NT2/D1 (cell line): Measurements from ENCODE around the gene RASAL1.
"Not testable (repeated sequence)": the region's sequence is repeated elsewhere in the genome, so short reads cannot be mapped to it uniquely, and the experiment has no call there.

ENCODE experiments used
- DNase-seq: peaks from one replicate; pipeline ENCODE4 v3.0.0-alpha.2; 2011; ENCODE audit warnings: low read depth, low spot score
- H3K27me3 ChIP-seq: 2 replicates; pipeline ENCODE4 v1.6.0; 2011; ENCODE audit warnings: mild to moderate bottlenecking; ENCODE audit not compliant: insufficient read length, insufficient read depth
- H3K36me3 ChIP-seq: 2 replicates; pipeline ENCODE4 v1.6.1; 2011; ENCODE audit warnings: mild to moderate bottlenecking, low read length, mixed read lengths; ENCODE audit not compliant: insufficient read depth, insufficient read length
- H3K4me1 ChIP-seq: 2 replicates; pipeline ENCODE4 v1.5.1; 2011; ENCODE audit not compliant: insufficient read depth, insufficient read length
- H3K4me3 ChIP-seq: 2 replicates; pipeline ENCODE4 v1.5.1; 2011; ENCODE audit warnings: low read depth; ENCODE audit not compliant: insufficient read length
- H3K9ac ChIP-seq: 2 replicates; pipeline ENCODE4 v1.6.0; 2011; ENCODE audit warnings: low read depth; ENCODE audit not compliant: insufficient read length
- H3K9me3 ChIP-seq: 2 replicates; pipeline ENCODE4 v1.5.1; 2011; ENCODE audit warnings: mild to moderate bottlenecking, low read length; ENCODE audit not compliant: insufficient read depth
- SUZ12 ChIP-seq: IDR thresholded peaks from 2 replicates; pipeline ENCODE4 v1.6.1; 2011; ENCODE audit not compliant: insufficient read length, insufficient read depth; ENCODE audit errors: extremely low read depth
- YY1 ChIP-seq: IDR thresholded peaks from 2 replicates; pipeline ENCODE4 v1.6.1; 2011; ENCODE audit not compliant: insufficient read length, insufficient read depth
- ZNF274 ChIP-seq: IDR thresholded peaks from 2 replicates; pipeline ENCODE4 v1.6.1; 2011; ENCODE audit warnings: mild to moderate bottlenecking, low read depth, low read length

RASAL1 gene

GRCh38 chr12:113144806-113145205 is 9.2 kb upstream of the RASAL1 start:
- no peak overlapping the region for H3K9ac ChIP-seq
- H3K27me3 ChIP-seq: no peaks in the 10 kb centered on the region
- no peak for DNase-seq
- H3K36me3 ChIP-seq: no peaks in the 10 kb centered on the region
- H3K4me1 ChIP-seq: peaks cover 9% of the 10 kb centered on the region
- H3K4me3 ChIP-seq: no peak overlapping the region
- H3K9me3 ChIP-seq: no peaks in the 10 kb centered on the region
- no peak for TF ChIP-seq SUZ12
- TF ChIP-seq YY1: no peak
- TF ChIP-seq ZNF274: no peak

DNA sequence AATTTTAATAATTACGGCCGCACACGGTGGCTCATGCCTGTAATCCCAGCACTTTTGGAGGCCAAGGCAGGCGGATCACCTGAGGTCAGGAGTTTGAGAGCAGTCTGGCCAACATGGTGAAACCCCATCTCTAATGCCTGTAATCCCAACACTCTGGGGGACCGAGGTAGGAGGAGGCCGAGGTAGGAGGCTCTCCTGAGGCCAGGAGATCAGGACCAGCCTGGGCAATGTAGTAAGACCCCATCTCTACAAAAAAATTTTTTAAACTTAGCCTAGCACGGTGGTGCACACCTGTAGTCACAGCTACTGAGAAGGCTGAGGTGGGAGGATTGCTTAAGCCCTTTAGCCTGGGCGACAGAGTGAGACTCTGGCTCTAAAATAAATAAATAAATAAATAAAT is 8.4 kb upstream of the RASAL1 start:
- no peak overlapping the region for H3K9ac ChIP-seq
- H3K4me1 ChIP-seq: peaks cover 3% of the 10 kb centered on the region
- TF ChIP-seq ZNF274 (no peak), YY1 (no peak), SUZ12 (no peak)
- H3K27me3 ChIP-seq: no peaks in the 10 kb centered on the region
- H3K4me3 ChIP-seq: no peak overlapping the region
- no peaks in the 10 kb centered on the region for H3K36me3 ChIP-seq
- DNase-seq: no peak
- H3K9me3 ChIP-seq: no peaks in the 10 kb centered on the region

DNA sequence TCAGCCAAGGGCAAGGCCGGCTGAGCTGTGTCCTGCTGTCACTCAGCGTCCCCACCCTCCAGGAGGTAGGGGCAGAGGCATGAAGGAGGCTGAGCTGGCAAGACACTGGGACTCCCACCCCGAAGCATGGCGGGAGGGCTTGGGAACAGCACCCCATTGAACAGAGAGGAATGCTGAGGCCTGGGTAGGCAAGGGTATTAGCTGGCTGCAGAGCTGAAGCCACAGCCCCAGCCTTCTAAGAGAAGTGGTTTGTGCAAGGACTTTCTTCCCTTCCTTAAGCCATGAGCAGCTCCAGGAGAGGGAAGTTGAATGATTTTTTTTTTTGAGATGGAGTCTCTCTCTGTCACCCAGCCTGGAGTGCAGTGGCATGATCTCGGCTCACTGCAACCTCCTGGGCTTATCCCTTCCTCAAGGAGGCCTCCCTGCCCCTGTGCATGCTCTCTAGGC is 7.3 kb upstream of the RASAL1 start:
- DNase-seq: no peak
- H3K36me3 ChIP-seq: no peaks in the 10 kb centered on the region
- H3K4me1 ChIP-seq: peaks cover 3% of the 10 kb centered on the region
- H3K9me3 ChIP-seq: no peaks in the 10 kb centered on the region
- no peaks in the 10 kb centered on the region for H3K27me3 ChIP-seq
- H3K4me3 ChIP-seq: no peak overlapping the region
- no peak for TF ChIP-seq SUZ12
- no peak for TF ChIP-seq ZNF274
- TF ChIP-seq YY1: no peak
- no peak overlapping the region for H3K9ac ChIP-seq

DNA sequence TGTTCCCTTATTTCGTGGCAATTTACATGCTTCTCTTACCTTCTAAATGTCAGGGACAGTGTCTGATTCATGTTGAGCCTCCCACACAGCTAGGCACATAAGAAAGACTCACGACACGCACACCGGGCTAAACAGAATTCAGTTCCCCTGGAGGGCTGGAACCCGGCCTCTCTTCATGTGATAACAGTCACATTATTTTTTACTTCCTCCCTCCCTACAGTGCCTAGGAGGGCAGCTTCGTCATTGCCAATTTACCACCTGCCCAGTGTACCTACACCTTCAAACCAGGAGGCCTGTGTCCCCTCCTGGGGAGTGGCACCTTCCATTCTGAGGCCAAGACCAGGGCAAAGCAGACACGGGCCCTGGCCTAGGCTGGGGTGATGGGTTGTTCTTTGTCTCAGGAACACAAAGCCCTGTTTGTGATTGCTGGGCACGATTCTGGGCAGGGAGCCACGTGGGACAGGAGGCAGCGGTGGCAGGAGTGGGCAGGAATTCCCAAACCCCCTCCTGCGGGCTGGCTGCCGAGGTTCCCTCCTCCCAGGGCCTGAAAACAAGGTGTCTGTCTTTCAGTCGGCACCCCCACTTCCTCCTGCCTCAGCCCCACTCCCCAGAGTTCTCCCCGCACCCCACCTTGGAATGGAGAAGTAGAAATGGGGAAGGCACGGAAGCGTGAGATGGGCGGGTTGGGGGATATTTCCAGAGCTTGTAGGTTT is 6.8 kb upstream of the RASAL1 start:
- Histone ChIP-seq H3K9me3 (no peaks in the 10 kb centered on the region), H3K36me3 (no peaks in the 10 kb centered on the region), H3K9ac (no peak overlapping the region), H3K27me3 (no peaks in the 10 kb centered on the region), H3K4me1 (peaks cover 3% of the 10 kb centered on the region), H3K4me3 (no peak overlapping the region)
- no peak for DNase-seq
- TF ChIP-seq YY1 (no peak), SUZ12 (no peak)

GRCh38 chr12:113141716-113142115 is 6.2 kb upstream of the RASAL1 start:
- not testable (repeated sequence) for DNase-seq, H3K9me3 ChIP-seq, H3K36me3 ChIP-seq, H3K4me1 ChIP-seq, H3K4me3 ChIP-seq, H3K27me3 ChIP-seq, H3K9ac ChIP-seq

GRCh38 chr12:113140706-113141105 is 5.1 kb upstream of the RASAL1 start:
- Histone ChIP-seq H3K4me1 (peaks cover 3% of the 10 kb centered on the region), H3K36me3 (no peaks in the 10 kb centered on the region), H3K4me3 (no peak overlapping the region), H3K9me3 (no peaks in the 10 kb centered on the region), H3K27me3 (no peaks in the 10 kb centered on the region), H3K9ac (no peak overlapping the region)
- DNase-seq: no peak
- TF ChIP-seq SUZ12: no peak
- no peak for TF ChIP-seq YY1
- no peak for TF ChIP-seq ZNF274

- Histone ChIP-seq H3K36me3 (no peaks in the 10 kb centered on the region), H3K9ac (no peak overlapping the region), H3K27me3 (peaks cover 12% of the 10 kb centered on the region), H3K4me1 (peaks cover 9% of the 10 kb centered on the region), H3K9me3 (no peaks in the 10 kb centered on the region), H3K4me3 (no peak overlapping the region)
- TF ChIP-seq SUZ12 (no peak), ZNF274 (no peak), YY1 (no peak)
- no peak for DNase-seq
These were observed 3.3 kb upstream of the RASAL1 start for GRCh38 chr12:113138826-113139225.
